ENCODE results near the gene ABL1. TPM values are rescaled to one million over a fixed set of nuclear protein-coding genes. Genes with fewer than 3 reads are reported as not detected.

The ABL1 gene
- total and polyA plus RNA-seq, 2 of the 13 experiments (the other 11 are each of a cell fraction or from before 2014, with no cell fraction given) = 10.8 to 20.4 TPM

GRCh38 chr9:130935648-130936271 is 100.7 kb downstream of the ABL1 start (continued):
- TF ChIP-seq REXO4 (CRISPR knock-in tag; IDR thresholded peaks at IDR 0.05; ENCODE audit: borderline replicate concordance) = no peak
- TF ChIP-seq STAT5B (CRISPR knock-in tag; IDR thresholded peaks at IDR 0.05) = no peak
- no peak for TF ChIP-seq NONO (IDR thresholded peaks at IDR 0.05)
- TF ChIP-seq NONO (CRISPR knock-in tag; conservative IDR thresholded peaks at IDR 0.05) = no peak
- 0 out of 2 replicates have a peak, but pooled peaks have one; percentile 17 for TF ChIP-seq HDAC1 (CRISPR knock-in tag; IDR thresholded peaks at IDR 0.05)
- TF ChIP-seq SP5 (CRISPR knock-in tag; IDR thresholded peaks at IDR 0.05; ENCODE audit: borderline replicate concordance, low read depth) = 0 out of 2 replicates have a peak, but pooled peaks have one; percentile 1
- no peak for TF ChIP-seq PATZ1 (CRISPR knock-in tag; IDR thresholded peaks at IDR 0.05)
- TF ChIP-seq SYNCRIP (IDR thresholded peaks at IDR 0.05; ENCODE audit: insufficient read depth, low read depth, low read length) = no peak
- peak; percentile 83 for TF ChIP-seq ZMYM3 (CRISPR knock-in tag; IDR thresholded peaks at IDR 0.05)
- TF ChIP-seq BHLHE40 (IDR thresholded peaks at IDR 0.05; ENCODE audit: low read length) = 0 out of 2 replicates have a peak, but pooled peaks have one; percentile 9
- TF ChIP-seq HNF4G (IDR thresholded peaks at IDR 0.05; ENCODE audit: borderline replicate concordance, low read depth, low read length) = peak; percentile 0; the same call in 1 of the 2 replicates
- no peak for TF ChIP-seq HNF4G (CRISPR knock-in tag; IDR thresholded peaks at IDR 0.05; ENCODE audit: borderline replicate concordance, low read depth)
- no peak for TF ChIP-seq ZBTB25 (CRISPR knock-in tag; IDR thresholded peaks at IDR 0.05)
- peak; percentile 18; the same call in 1 of the 2 replicates for TF ChIP-seq ZFX (CRISPR knock-in tag; IDR thresholded peaks at IDR 0.05; ENCODE audit: low read depth)
- TF ChIP-seq SNRNP70 (IDR thresholded peaks at IDR 0.05; ENCODE audit: low read depth, low read length) = no peak
- no peak for TF ChIP-seq U2AF1 (optimal IDR thresholded peaks at IDR 0.05; ENCODE audit: low read depth, low read length)
- no peak for TF ChIP-seq CBFB (CRISPR knock-in tag; IDR thresholded peaks at IDR 0.05)
- peak; percentile 13; the same call in 1 of the 2 replicates for TF ChIP-seq HDAC2 (CRISPR knock-in tag; IDR thresholded peaks at IDR 0.05)
- 0 out of 2 replicates have a peak, but pooled peaks have one; percentile 6 for TF ChIP-seq ISL2 (CRISPR knock-in tag; IDR thresholded peaks at IDR 0.05)
- TF ChIP-seq ZNF460 (CRISPR knock-in tag; IDR thresholded peaks at IDR 0.05; ENCODE audit: borderline replicate concordance) = no peak
- no peak for TF ChIP-seq MXD1 (CRISPR knock-in tag; IDR thresholded peaks at IDR 0.05)
- 0 out of 2 replicates have a peak, but pooled peaks have one; percentile 7 for TF ChIP-seq REPIN1 (CRISPR knock-in tag; IDR thresholded peaks at IDR 0.05; ENCODE audit: borderline replicate concordance, low read depth)
- no peak for TF ChIP-seq MED1 (CRISPR knock-in tag; IDR thresholded peaks at IDR 0.05)
- no peak for TF ChIP-seq MEF2D (CRISPR knock-in tag; IDR thresholded peaks at IDR 0.05)
- no peak for TF ChIP-seq ZNF510 (CRISPR knock-in tag; IDR thresholded peaks at IDR 0.05; ENCODE audit: low read depth)
- TF ChIP-seq TCF7L2 (IDR thresholded peaks at IDR 0.05; ENCODE audit: low read depth, low read length) = no peak
- peak; percentile 20; the same call in 1 of the 2 replicates for TF ChIP-seq RCOR2 (CRISPR knock-in tag; IDR thresholded peaks at IDR 0.05)
- peak; percentile 50; the same call in 1 of the 2 replicates for TF ChIP-seq RAD51 (IDR thresholded peaks at IDR 0.05; ENCODE audit: borderline replicate concordance)
- TF ChIP-seq ZNF552 (CRISPR knock-in tag; IDR thresholded peaks at IDR 0.05; ENCODE audit: borderline replicate concordance) = no peak

All from HepG2 (cell line).